ENCODE measurements around the gene NME3. TPM values are rescaled to one million over a fixed set of nuclear protein-coding genes. Genes with fewer than 3 reads are reported as not detected.

The NME3 gene
- total and polyA plus RNA-seq, 2 of the 13 experiments (the other 11 are each of a cell fraction or from before 2014, with no cell fraction given), result 10.4 to 15.9 TPM

- TF ChIP-seq MED8 (CRISPR knock-in tag; IDR thresholded peaks at IDR 0.05; ENCODE audit: insufficient replicate concordance) (no peak), ZFP82 (CRISPR knock-in tag; IDR thresholded peaks at IDR 0.05; ENCODE audit: borderline replicate concordance) (no peak), TBP (CRISPR knock-in tag; IDR thresholded peaks at IDR 0.05) (no peak), BRD4 (CRISPR knock-in tag; IDR thresholded peaks at IDR 0.05) (no peak), ARNT (IDR thresholded peaks at IDR 0.05) (no peak), SCMH1 (CRISPR knock-in tag; IDR thresholded peaks at IDR 0.05; ENCODE audit: borderline replicate concordance) (no peak), ZNF550 (CRISPR knock-in tag; IDR thresholded peaks at IDR 0.05; ENCODE audit: borderline replicate concordance) (no peak), ZNF343 (CRISPR knock-in tag; IDR thresholded peaks at IDR 0.05) (no peak), SAFB2 (CRISPR knock-in tag; IDR thresholded peaks at IDR 0.05; ENCODE audit: borderline replicate concordance, low read depth) (no peak), ZNF775 (CRISPR knock-in tag; IDR thresholded peaks at IDR 0.05; ENCODE audit: borderline replicate concordance) (no peak), SMAD9 (CRISPR knock-in tag; IDR thresholded peaks at IDR 0.05) (no peak), FOXA1 (IDR thresholded peaks at IDR 0.05) (no peak), FOXA1 (CRISPR knock-in tag; IDR thresholded peaks at IDR 0.05) (peak; percentile 85), ZNF512 (CRISPR knock-in tag; IDR thresholded peaks at IDR 0.05) (no peak), HDAC2 (CRISPR knock-in tag; IDR thresholded peaks at IDR 0.05) (peak; percentile 53; the same call in 1 of the 2 replicates), PRPF4 (IDR thresholded peaks at IDR 0.05; ENCODE audit: low read depth, low read length, poor library complexity, severe bottlenecking) (no peak), PATZ1 (CRISPR knock-in tag; IDR thresholded peaks at IDR 0.05) (peak; percentile 95), USF2 (IDR thresholded peaks at IDR 0.05; ENCODE audit: low read depth, low read length) (no peak), USF2 (CRISPR knock-in tag; IDR thresholded peaks at IDR 0.05; ENCODE audit: borderline replicate concordance) (no peak), EP300 (IDR thresholded peaks at IDR 0.05; ENCODE audit: low read depth in 2 of 2, low read length in 2 of 2) (peak in 1 of 2 experiments; percentile 49; a peak in 1 of 4 replicates), EP300 (CRISPR knock-in tag; IDR thresholded peaks at IDR 0.05; ENCODE audit: borderline replicate concordance) (no peak), HHEX (CRISPR knock-in tag; IDR thresholded peaks at IDR 0.05) (no peak), ZNF317 (CRISPR knock-in tag; IDR thresholded peaks at IDR 0.05) (0 out of 2 replicates have a peak, but pooled peaks have one; percentile 31), ZNF546 (CRISPR knock-in tag; conservative IDR thresholded peaks at IDR 0.05) (no peak), TFE3 (CRISPR knock-in tag; IDR thresholded peaks at IDR 0.05) (peak; percentile 69)
Measured at GRCh38 chr16:1794221-1794871, 23.0 kb upstream of the NME3 start (continued).

Data from HepG2 (cell line).